K562 (cell line): ENCODE results near the gene SEMA5A. TPM values are rescaled to one million over a fixed set of nuclear protein-coding genes. Genes with fewer than 3 reads are reported as not detected.

Experiments used
- ATAC-seq: fragments of 200-7000 bp; cut with Tn5 transposase; 3 replicates; pipeline ENCODE4 v1.9.1; 2020; ENCODE audit warnings: moderate library complexity
- BruUV-seq: library from RNA; stranded (reverse); fragments of 400-500 nt; replicated peaks from 2 replicates; lab custom pipeline; 2021; lab: Mats Ljungman, UMichigan
- CTCF ChIA-PET: fragments of 300-600 bp; formaldehyde crosslinking; extraction: SDS; loops from one replicate; lab custom pipeline; 2021; ENCODE audit warnings: low intra/inter-chr PET ratio; lab: Yijun Ruan, JAX
- POLR2A ChIA-PET: fragments of 300-600, 350-650 bp; sonication (Branson Sonifier 250); formaldehyde crosslinking; extraction: SDS; loops from one replicate; lab custom pipeline; 2021; ENCODE audit warnings: antibody characterized with exemption, inconsistent platforms; lab: Yijun Ruan, JAX
- DNase-seq, 4 experiments: peaks; one replicate each; pipeline versions ENCODE4 v3.0.0 to v3.0.0-alpha.2; 2011 to 2018; ENCODE audit warnings: low spot score in 3 of 4, mixed read lengths in 3 of 4; ENCODE audit errors: extremely low read depth in 1 of 4
- FAIRE-seq: peaks from 2 replicates; lab custom pipeline; 2011; peaks lifted over from hg19 to GRCh38; lab: Jason Lieb, UNC
- H2AFZ ChIP-seq: 2 replicates; pipeline ENCODE4 v1.6.0; 2011; ENCODE audit warnings: low read depth, low read length, control low read depth, inconsistent platforms
- H3K27ac ChIP-seq: fragments of 200-600 bp; 3 replicates; pipeline ENCODE4 v1.8.0; 2011; ENCODE audit warnings: low read depth, mild to moderate bottlenecking, control low read depth, inconsistent platforms, low read length, moderate library complexity, mixed read lengths; ENCODE audit errors: extremely low read depth
- H3K27me3 ChIP-seq, 2 experiments: fragments of 300-600 bp in 1 of 2; 2 replicates in 1 of 2; 3 replicates in 1 of 2; pipeline versions ENCODE4 v1.6.0 to v1.8.0; 2011; ENCODE audit warnings: inconsistent platforms in 2 of 2, low read length in 2 of 2, mild to moderate bottlenecking in 1 of 2, mixed read lengths in 1 of 2, moderate library complexity in 1 of 2; ENCODE audit not compliant: control insufficient read depth in 2 of 2, insufficient read depth in 2 of 2
- H3K36me3 ChIP-seq: fragments of 300-600 bp; 3 replicates; pipeline ENCODE4 v1.8.0; 2011; ENCODE audit warnings: mild to moderate bottlenecking, low read length, inconsistent platforms; ENCODE audit not compliant: control insufficient read depth, insufficient read depth
- H3K4me1 ChIP-seq, 2 experiments: fragments of 200-600 bp in 1 of 2; replicated peaks in 1 of 2; 2 replicates in 1 of 2; 3 replicates in 1 of 2; pipeline versions ENCODE4 v1.5.1 to v1.8.0; 2011; ENCODE audit warnings: inconsistent platforms in 2 of 2, low read length in 2 of 2, mild to moderate bottlenecking in 1 of 2, mixed read lengths in 1 of 2, moderate library complexity in 1 of 2; ENCODE audit not compliant: control insufficient read depth in 2 of 2, insufficient read depth in 2 of 2
- H3K4me2 ChIP-seq: 2 replicates; pipeline ENCODE4 v1.6.1; 2011; ENCODE audit warnings: low read length, control low read depth, inconsistent platforms, mixed read lengths; ENCODE audit not compliant: insufficient read depth
- H3K4me3 ChIP-seq: fragments of 200-600 bp; sonication (generic), shearing (Covaris generic); 2 replicates; pipeline ENCODE4 v1.5.1; 2016; ENCODE audit warnings: control low read depth, inconsistent platforms
- H3K79me2 ChIP-seq: fragments of 200-600 bp; 3 replicates; pipeline ENCODE4 v1.8.0; 2011; ENCODE audit warnings: low read length, inconsistent platforms; ENCODE audit not compliant: control insufficient read depth, insufficient read depth
- H3K9ac ChIP-seq, 2 experiments: 2 replicates each; pipeline versions ENCODE4 v1.6.0 to v1.6.1; 2011; ENCODE audit warnings: low read depth in 2 of 2, low read length in 2 of 2, control low read depth in 1 of 2, inconsistent platforms in 1 of 2, mild to moderate bottlenecking in 1 of 2, mixed read lengths in 1 of 2; ENCODE audit not compliant: insufficient read depth in 1 of 2
- H3K9me1 ChIP-seq: one replicate; pipeline ENCODE4 v1.6.0; 2011; ENCODE audit warnings: inconsistent platforms, mild to moderate bottlenecking, low read length, moderate library complexity; ENCODE audit not compliant: control insufficient read depth, insufficient read depth
- H3K9me3 ChIP-seq: replicated peaks from 2 replicates; pipeline ENCODE4 v1.5.1; 2011; ENCODE audit warnings: low read depth, low read length, inconsistent platforms; ENCODE audit not compliant: control insufficient read depth, insufficient read depth
- H4K20me1 ChIP-seq: replicated peaks from 2 replicates; pipeline ENCODE4 v1.6.1; 2011; ENCODE audit warnings: low read length, inconsistent platforms, mixed read lengths; ENCODE audit not compliant: control insufficient read depth, insufficient read depth
- ATF7 ChIP-seq: fragments of 450-650 bp; IDR thresholded peaks from 2 replicates; pipeline ENCODE4 v1.7.1; 2014; ENCODE audit warnings: mild to moderate bottlenecking, moderate library complexity
- CBFA2T3 ChIP-seq: fragments of 450-650 bp; IDR thresholded peaks from 2 replicates; pipeline ENCODE4 v1.6.1; 2017
- DPF2 ChIP-seq: fragments of 450-650 bp; IDR thresholded peaks from 2 replicates; pipeline ENCODE4 v1.6.1; 2016
- HEY1 ChIP-seq: fragments of 250-450 bp; sonication (Bioruptor Pico); IDR thresholded peaks from 2 replicates; pipeline ENCODE4 v1.5.0; 2020; ENCODE audit warnings: mild to moderate bottlenecking, moderate library complexity, borderline replicate concordance
- ID3 ChIP-seq, 2 experiments: fragments of 250-450 bp in 1 of 2; fragments of 450-650 bp in 1 of 2; sonication (Bioruptor Pico) in 1 of 2; IDR thresholded peaks; 2 replicates each; pipeline versions ENCODE4 v1.6.1 to v1.8.0; 2016 to 2021; ENCODE audit warnings: mild to moderate bottlenecking in 2 of 2, moderate library complexity in 2 of 2, missing compliant biosample characterization in 1 of 2, missing genetic modification characterization in 1 of 2
- POLR2AphosphoS2 ChIP-seq: IDR thresholded peaks from 2 replicates; pipeline ENCODE4 v1.6.1; 2012; ENCODE audit warnings: low read length, improper control_type of control experiment
- POLR2AphosphoS5 ChIP-seq: IDR thresholded peaks from 2 replicates; pipeline ENCODE4 v1.6.1; 2011; ENCODE audit warnings: mild to moderate bottlenecking, low read depth, low read length, moderate library complexity; ENCODE audit not compliant: control insufficient read depth, insufficient read depth
- SMARCA4 ChIP-seq: fragments of 450-650 bp; IDR thresholded peaks from 2 replicates; pipeline ENCODE4 v1.6.1; 2016
- TOE1 ChIP-seq, 2 experiments: fragments of 450-650 bp in 1 of 2; sonication (generic) in 1 of 2; formaldehyde crosslinking in 1 of 2; IDR thresholded peaks; 2 replicates each; pipeline versions ENCODE4 v1.7.1 to v1.8.0; 2016 to 2022; ENCODE audit warnings: borderline replicate concordance in 2 of 2, mild to moderate bottlenecking in 2 of 2, antibody characterized with exemption in 1 of 2, inconsistent platforms in 1 of 2, low read depth in 1 of 2, missing genetic modification reagents in 1 of 2, moderate library complexity in 1 of 2
- ZHX1 ChIP-seq: fragments of 150-350 bp; conservative IDR thresholded peaks from 2 replicates; pipeline ENCODE4 v1.6.1; 2014; ENCODE audit warnings: low read length
- ZNF239 ChIP-seq: fragments of 250-450 bp; sonication (Bioruptor Pico); IDR thresholded peaks from 2 replicates; pipeline ENCODE4 v1.4.0; 2020; ENCODE audit warnings: mild to moderate bottlenecking
- ZNF280B ChIP-seq: fragments of 250-450 bp; sonication (Bioruptor Pico); IDR thresholded peaks from 2 replicates; pipeline ENCODE4 v1.5.1; 2021; ENCODE audit warnings: mild to moderate bottlenecking
- ZNF511 ChIP-seq: sonication (generic); formaldehyde crosslinking; IDR thresholded peaks from 2 replicates; pipeline ENCODE4 v1.8.0; 2022; ENCODE audit warnings: mild to moderate bottlenecking, missing genetic modification reagents
- ZZZ3 ChIP-seq: fragments of 450-650 bp; IDR thresholded peaks from 2 replicates; pipeline ENCODE4 v1.6.1; 2016; ENCODE audit warnings: antibody characterized with exemption, mild to moderate bottlenecking, moderate library complexity
- WGBS: fragments of 100-300 bp; shearing (Covaris generic); methylation state at CpG from one replicate; pipeline ENCODE4 v1.1.6; 2016; ENCODE audit warnings: low coverage, mixed read lengths; ENCODE audit not compliant: insufficient coverage; ENCODE audit errors: missing lambda C conversion rate; 5-methylcytosine and 5-hydroxymethylcytosine counted together
- in situ Hi-C: fragments of 300-500 bp; cut with MboI; formaldehyde crosslinking; loops from 4 replicates; pipeline ENCODE4 v1.15.0; 2018; ENCODE audit warnings: inconsistent platforms, mixed read lengths
- intact Hi-C: fragments of 100-400 bp; cut with micrococcal nuclease; formaldehyde crosslinking; loops from 2 replicates; pipeline ENCODE4 v1.14.2; 2022
- polyA plus RNA-seq, 8 experiments: library from polyadenylated mRNA; depleted of rRNA in 4 of 8; stranded (reverse) in 5 of 8; unstranded in 3 of 8; fragments of >200 nt; fragmentation: Nextera tagmentation in 2 of 8; fragmentation: Illumina TruSeq in 1 of 8; extraction: Ambion mirVana in 2 of 8; extraction: Trizol in 1 of 8; gene quantifications; 2 replicates each; pipeline versions ENCODE4 v1.2.1 to v1.2.3, GENCODE V29; 2011 to 2014; ENCODE audit warnings: inconsistent platforms in 1 of 8, missing spikeins in 1 of 8
- total RNA-seq, 7 experiments: library from RNA; depleted of rRNA in 6 of 7; stranded (reverse); fragments of >200 nt in 6 of 7; fragmentation: Illumina TruSeq in 2 of 7; extraction: Trizol in 2 of 7; gene quantifications; 2 replicates each; pipeline versions ENCODE4 v1.2.1 to v1.2.3, GENCODE V29; 2011 to 2021; ENCODE audit warnings: low replicate concordance in 1 of 7

SEMA5A gene
- total and polyA plus RNA-seq, 9 of the 15 experiments (the other 6 are each of a cell fraction or from before 2014, with no cell fraction given), result 0.02 TPM; not detected in 8

GRCh38 chr5:9356351-9356825 lies 189.5 kb downstream of the SEMA5A start (continued):
- no peak for TF ChIP-seq ZNF280B (CRISPR knock-in tag)

GRCh38 chr5:9354336-9355081 lies 191.4 kb downstream of the SEMA5A start:
- Histone ChIP-seq H3K36me3 (no peaks in the 10 kb centered on the region), H2AFZ (no peak overlapping the region), H3K9me1 (no peaks in the 10 kb centered on the region), H3K9ac (no peak overlapping the region), H3K9me3 (no peaks in the 10 kb centered on the region), H3K4me3 (no peak overlapping the region), H4K20me1 (no peaks in the 10 kb centered on the region), H3K27me3 (no peaks in the 10 kb centered on the region; a peak in 1 of 5 replicates), H3K79me2 (no peaks in the 10 kb centered on the region), H3K4me2 (no peak overlapping the region), H3K27ac (no peak overlapping the region), H3K4me1 (no peaks in the 10 kb centered on the region)
- DNase-seq (no peak), FAIRE-seq (no peak), ATAC-seq (no peak)
- BruUV-seq, result no TSS peak
- TF ChIP-seq DPF2 (no peak), CBFA2T3 (no peak), SMARCA4 (no peak), TOE1 (IDR thresholded peaks at IDR 0.05; ENCODE audit: borderline replicate concordance) (no peak), TOE1 (CRISPR knock-in tag; IDR thresholded peaks at IDR 0.05; ENCODE audit: borderline replicate concordance, low read depth) (no peak), ZNF239 (CRISPR knock-in tag) (no peak), ZZZ3 (no peak), POLR2AphosphoS5 (no peak), ATF7 (no peak), POLR2AphosphoS2 (no peak), ZNF511 (CRISPR knock-in tag) (no peak), HEY1 (CRISPR knock-in tag) (no peak), ID3 (CRISPR knock-in tag; IDR thresholded peaks at IDR 0.05) (no peak), ID3 (tag; IDR thresholded peaks at IDR 0.05) (no peak), ZHX1 (no peak)
- ChIA-PET POLR2A (no interaction called here), CTCF (no interaction called here)
- intact Hi-C loops, result no loop called here
- in situ Hi-C loops, result no loop called here
- WGBS, result 0% methylated on average over 7 of the region's 7 CpGs
